HFF-Myc (cell line): ENCODE data around the gene CLDN10.

Experiments used
- DNase-seq: peaks from one replicate; pipeline ENCODE4 v3.0.0-alpha.2; 2011; ENCODE audit warnings: low read depth; ENCODE audit errors: extremely low read depth
- H3K4me3 ChIP-seq: replicated peaks from 2 replicates; pipeline ENCODE4 v1.5.1; 2011; ENCODE audit warnings: low read depth, mild to moderate bottlenecking, control low read depth, low read length
- CTCF ChIP-seq: IDR thresholded peaks from 2 replicates; pipeline ENCODE4 v1.5.1; 2012; ENCODE audit warnings: mild to moderate bottlenecking, low read depth, low read length, control low read depth; ENCODE audit errors: missing control alignments

Gene CLDN10

GRCh38 chr13:95552539-95553441 is at the start of gene CLDN10:
Gene CLDN10, plus strand, starts transcription at chr13:95552720. Its CDS starts 34 bp downstream, at chr13:95552754.
- H3K4me3 ChIP-seq, result no peak within 1 kb of the TSS
- no peak for DNase-seq
- TF ChIP-seq CTCF, result peak; percentile 17

- no peak overlapping the region for H3K4me3 ChIP-seq
- no peak for TF ChIP-seq CTCF
- no peak for DNase-seq
Observed at GRCh38 chr13:95503662-95504061, 48.9 kb upstream of the CLDN10 start.

GRCh38 chr13:95505265-95505664 is 47.3 kb upstream of the CLDN10 start:
- TF ChIP-seq CTCF, result no peak
- no peak overlapping the region for H3K4me3 ChIP-seq
- no peak for DNase-seq

- no peak for TF ChIP-seq CTCF
- DNase-seq, result no peak
- no peak overlapping the region for H3K4me3 ChIP-seq
Observed at GRCh38 chr13:95505986-95506385, 46.5 kb upstream of the CLDN10 start.

GRCh38 chr13:95507991-95508390 is 44.5 kb upstream of the CLDN10 start:
- DNase-seq, result no peak
- H3K4me3 ChIP-seq, result no peak overlapping the region
- no peak for TF ChIP-seq CTCF

- no peak for DNase-seq
- H3K4me3 ChIP-seq, result no peak overlapping the region
- no peak for TF ChIP-seq CTCF
Observed at GRCh38 chr13:95508996-95509395, 43.5 kb upstream of the CLDN10 start.
